Liver (tissue), 3 donors: Measurements from ENCODE around the gene PYY.
"Not testable (repeated sequence)": the region's sequence is repeated elsewhere in the genome, so short reads cannot be mapped to it uniquely, and the experiment has no call there.

Source experiments
- ATF3 ChIP-seq: IDR thresholded peaks from 2 replicates; pipeline ENCODE4 v1.6.1; 2016; ENCODE audit warnings: antibody characterized with exemption
- CTCF ChIP-seq: fragments of 150-350 bp; IDR thresholded peaks from 2 replicates; pipeline ENCODE4 v1.5.1; 2017; ENCODE audit warnings: improper control_type of control experiment, low read depth, low read length; ENCODE audit not compliant: missing input control
- MAX ChIP-seq: IDR thresholded peaks from 2 replicates; pipeline ENCODE4 v1.6.1; 2016; ENCODE audit warnings: antibody characterized with exemption
- RAD21 ChIP-seq, 2 donors: IDR thresholded peaks; 2 replicates each; pipeline ENCODE4 v1.6.1; 2016; ENCODE audit warnings: antibody characterized with exemption in 2 of 2, mild to moderate bottlenecking in 2 of 2
- REST ChIP-seq: IDR thresholded peaks from 2 replicates; pipeline ENCODE4 v1.6.1; 2016; ENCODE audit warnings: antibody characterized with exemption, mild to moderate bottlenecking
- SP1 ChIP-seq: IDR thresholded peaks from 2 replicates; pipeline ENCODE4 v1.6.1; 2018; ENCODE audit warnings: antibody characterized with exemption, mild to moderate bottlenecking
- TAF1 ChIP-seq: conservative IDR thresholded peaks from 2 replicates; pipeline ENCODE4 v1.6.1; 2016; ENCODE audit warnings: antibody characterized with exemption, mild to moderate bottlenecking
- YY1 ChIP-seq: IDR thresholded peaks from 2 replicates; pipeline ENCODE4 v1.6.1; 2016; ENCODE audit warnings: antibody characterized with exemption, mild to moderate bottlenecking
- donor health status: healthy.
- donor health status: healthy.

GRCh38 chr17:43961292-43961691 is 7.6 kb upstream of the PYY start:
- TF ChIP-seq CTCF; YY1; RAD21 (IDR thresholded peaks at IDR 0.05); MAX; TAF1; REST; SP1; ATF3: not testable (repeated sequence)
